GM18873 (cell line): ENCODE measurements around the gene RAP1A.

Experiments
- ATAC-seq: cut with Tn5 transposase; IDR thresholded peaks from one replicate; pipeline ENCODE4 v1.9.1; 2021; ENCODE audit warnings: mild to moderate bottlenecking, moderate library complexity, moderate number of reproducible peaks; ENCODE audit not compliant: unreplicated experiment, low FRiP score

The RAP1A gene

DNA sequence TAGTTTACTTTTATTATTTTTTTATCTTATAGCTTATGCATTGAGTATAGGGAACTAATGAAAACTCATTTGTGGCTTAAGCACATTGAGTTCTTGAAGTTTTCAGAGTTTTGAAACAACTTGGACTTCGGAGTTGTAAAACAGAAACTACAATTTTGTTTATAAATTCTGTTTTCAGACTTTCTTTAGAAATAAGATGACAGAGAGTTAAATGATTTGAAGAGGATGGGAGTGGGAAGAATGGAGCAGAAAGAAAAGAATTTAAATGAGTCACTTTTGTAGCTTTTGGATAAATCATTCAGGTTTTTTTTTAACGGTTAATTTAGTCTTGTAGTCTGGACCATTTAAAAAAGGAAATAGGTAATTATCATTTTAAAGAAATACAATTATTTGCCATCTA is 87.3 kb downstream of the RAP1A start:
- ATAC-seq = no peak

DNA sequence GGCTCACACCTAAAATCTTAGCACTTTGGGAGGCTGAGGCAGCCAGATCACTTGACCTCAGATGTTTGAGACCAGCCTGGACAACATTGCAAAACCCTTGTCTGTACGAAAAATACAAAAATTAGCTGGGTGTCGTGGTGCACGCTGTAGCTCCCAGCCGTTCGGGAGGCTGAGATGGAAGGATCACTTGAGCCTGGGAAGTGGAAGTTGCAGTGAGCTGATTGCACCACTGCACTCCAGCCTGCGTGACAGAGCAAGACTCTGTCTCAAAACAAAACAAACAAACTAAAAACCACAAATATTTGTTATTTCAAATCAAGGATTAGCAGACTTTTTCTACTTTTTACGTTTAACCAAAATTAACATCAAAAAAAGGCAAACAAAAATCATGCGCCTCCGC is 88.3 kb downstream of the RAP1A start:
- no peak for ATAC-seq

DNA sequence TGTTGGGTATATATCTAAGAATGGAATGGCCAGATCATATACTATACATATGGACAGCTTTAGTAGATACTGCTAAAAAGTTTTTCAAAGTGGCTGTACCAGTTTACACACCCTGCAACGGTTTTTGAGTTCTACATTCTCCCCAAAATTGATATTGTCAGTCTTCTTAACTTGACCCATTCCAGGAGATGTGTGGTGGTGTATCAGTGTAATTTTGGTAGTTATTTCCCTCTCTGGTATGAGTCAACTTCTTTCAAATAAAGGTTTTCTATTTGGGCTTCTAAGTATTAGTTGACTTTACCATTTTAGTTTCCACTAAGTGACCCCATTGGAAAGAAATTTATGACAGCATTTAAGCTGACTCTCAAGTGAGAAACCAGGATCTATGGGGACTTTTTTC is 90.4 kb downstream of the RAP1A start:
- no peak for ATAC-seq

DNA sequence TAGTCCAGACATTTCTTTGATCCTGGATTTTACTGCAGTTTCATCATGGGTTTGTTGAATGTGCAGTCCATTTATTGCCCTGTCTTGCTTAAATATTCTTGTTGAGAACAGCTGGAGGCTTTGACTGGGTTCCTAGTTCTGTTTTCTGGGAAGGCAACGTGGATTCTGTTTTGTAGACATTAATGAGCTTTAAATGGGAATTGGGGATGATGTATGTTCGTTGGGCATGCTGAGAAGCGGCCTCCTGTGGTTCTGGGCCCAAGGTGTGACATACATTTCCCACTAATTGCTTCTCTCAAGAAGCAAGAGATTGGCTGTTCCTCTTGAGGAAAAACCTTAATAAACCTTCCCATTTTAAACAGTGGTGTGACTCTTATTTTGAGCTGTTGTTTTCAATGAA is 96.7 kb downstream of the RAP1A start:
- no peak for ATAC-seq

DNA sequence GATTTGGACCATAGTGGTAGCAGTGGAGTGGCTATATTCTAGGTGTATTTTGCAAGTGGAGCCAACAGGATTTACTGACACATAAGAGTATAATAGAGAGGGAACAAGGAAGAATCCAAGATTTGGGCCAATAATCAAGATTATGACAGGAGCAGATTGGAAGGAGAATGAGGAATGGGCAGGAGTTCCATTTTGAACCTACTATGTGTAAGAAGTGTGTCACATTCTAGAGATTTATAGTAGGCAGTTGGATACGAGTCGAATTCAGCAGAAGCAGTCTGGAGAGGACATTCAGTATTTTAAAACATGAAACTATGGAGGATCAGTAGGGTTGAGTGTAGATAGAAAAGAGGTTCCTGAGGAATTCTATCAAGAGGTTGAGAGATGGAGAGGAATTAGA is 97.9 kb downstream of the RAP1A start:
- ATAC-seq = no peak

DNA sequence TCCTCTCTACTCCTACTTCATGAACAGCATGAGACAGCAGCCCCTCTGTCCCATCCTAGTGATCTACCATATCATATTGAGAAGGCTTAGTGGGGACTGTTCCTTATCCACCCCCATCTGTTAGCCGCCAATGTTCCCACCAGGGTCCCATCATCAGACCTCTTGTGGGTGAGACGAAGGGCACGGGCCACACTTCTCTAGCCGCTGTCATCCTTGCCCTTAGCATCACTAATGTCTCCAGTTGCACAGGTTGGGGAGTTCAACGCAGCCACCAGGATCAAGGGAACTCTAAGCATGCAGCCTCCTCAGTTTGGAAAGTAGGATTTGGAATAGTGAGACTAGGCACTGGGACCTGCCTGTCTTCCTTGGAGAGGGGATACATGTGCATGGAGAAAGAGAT is 99.5 kb downstream of the RAP1A start:
- ATAC-seq = no peak

DNA sequence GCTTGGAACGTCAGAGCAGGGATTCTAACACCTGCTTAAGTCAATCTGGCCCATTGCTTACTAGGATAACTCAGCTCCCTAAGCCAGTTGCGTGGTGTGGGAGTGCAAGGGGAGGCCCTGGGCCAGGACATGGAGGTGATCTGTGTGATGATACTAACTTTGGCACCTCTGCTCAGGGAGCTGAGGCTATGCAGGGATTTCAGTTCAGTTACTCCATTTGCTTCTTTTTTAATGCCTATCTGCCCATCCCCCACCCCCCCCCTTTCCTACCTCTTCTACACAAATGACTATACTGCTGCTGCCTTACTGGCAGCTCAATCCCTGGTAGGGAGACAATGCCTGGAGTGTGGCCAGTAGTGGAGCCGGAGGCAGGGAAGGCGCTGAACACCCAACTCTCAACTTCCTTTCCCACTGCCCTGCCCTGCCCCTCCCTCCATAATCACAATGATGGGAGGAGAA is 100.1 kb downstream of the RAP1A start:
- ATAC-seq = no peak

DNA sequence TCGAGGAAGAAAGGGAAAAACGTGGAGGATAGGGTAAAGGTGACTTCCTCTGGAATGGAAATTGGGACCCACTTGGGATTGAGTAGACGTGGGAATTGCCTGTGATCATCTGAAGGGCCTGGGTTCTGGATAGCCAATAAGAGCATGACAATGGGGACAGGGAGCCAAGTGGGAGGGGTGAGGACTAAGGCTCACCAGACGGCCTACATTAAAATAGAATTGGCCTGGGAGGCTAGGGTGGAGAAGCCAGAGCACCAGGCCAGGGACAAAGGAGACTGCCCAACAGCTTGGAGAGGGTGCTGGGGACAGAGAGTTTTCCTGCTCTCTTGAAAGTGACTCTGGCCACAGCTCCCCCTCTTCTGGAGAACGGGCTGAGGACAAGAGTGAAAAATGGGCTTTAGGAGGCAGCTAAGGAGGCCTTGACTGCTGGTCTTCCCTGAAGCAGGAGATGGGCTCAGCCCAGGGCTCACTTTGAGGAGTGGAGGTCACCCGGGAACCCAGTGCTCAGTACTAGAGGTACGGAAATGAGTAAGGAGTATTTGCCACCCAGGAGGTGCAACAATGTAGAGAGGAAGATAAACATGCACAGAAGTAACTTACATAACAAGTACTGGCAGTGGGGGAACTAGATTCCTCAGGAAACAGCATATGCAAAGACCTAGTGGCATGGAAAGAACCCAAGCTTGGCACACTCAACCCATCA is 100.8 kb downstream of the RAP1A start:
- ATAC-seq = no peak

DNA sequence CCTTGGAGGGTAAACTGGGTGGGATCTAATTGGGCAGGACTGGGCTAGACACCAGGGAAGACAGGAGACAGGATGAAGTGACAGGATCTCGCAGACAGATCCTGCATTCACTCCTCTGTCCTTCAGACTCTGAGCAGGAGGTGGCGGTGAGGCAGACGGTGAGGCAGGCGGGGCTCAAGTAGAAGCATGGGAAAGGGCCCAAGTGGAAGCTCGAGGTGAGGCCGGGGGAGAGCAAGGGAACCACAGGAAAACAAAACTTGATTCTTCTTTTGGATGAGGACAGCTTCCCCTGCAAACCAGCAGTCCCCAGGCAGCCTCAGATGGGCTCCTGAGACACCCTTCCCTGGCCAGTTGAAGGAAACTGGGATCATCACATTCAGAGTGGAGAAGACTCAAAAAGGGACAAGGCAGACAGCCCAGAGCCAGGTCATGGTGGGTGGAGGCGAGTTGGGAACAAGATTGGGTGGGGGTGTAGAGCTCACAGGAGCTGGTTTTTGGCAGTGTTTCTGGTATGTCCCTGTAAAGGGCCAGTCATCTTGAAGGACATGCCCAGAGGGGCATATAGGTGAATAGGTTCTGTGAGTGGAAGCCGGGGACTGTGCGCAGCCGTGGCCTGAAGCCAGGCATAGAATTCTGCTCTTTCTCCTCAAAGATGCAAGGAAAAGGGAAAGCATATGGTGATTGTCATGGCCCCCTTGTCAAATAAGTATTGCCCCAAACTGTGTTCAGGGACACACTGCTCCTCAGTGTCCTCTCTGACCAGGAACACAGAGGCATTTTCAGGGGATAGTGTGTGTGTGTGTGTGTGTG is 101.6 kb downstream of the RAP1A start:
- ATAC-seq = no peak

DNA sequence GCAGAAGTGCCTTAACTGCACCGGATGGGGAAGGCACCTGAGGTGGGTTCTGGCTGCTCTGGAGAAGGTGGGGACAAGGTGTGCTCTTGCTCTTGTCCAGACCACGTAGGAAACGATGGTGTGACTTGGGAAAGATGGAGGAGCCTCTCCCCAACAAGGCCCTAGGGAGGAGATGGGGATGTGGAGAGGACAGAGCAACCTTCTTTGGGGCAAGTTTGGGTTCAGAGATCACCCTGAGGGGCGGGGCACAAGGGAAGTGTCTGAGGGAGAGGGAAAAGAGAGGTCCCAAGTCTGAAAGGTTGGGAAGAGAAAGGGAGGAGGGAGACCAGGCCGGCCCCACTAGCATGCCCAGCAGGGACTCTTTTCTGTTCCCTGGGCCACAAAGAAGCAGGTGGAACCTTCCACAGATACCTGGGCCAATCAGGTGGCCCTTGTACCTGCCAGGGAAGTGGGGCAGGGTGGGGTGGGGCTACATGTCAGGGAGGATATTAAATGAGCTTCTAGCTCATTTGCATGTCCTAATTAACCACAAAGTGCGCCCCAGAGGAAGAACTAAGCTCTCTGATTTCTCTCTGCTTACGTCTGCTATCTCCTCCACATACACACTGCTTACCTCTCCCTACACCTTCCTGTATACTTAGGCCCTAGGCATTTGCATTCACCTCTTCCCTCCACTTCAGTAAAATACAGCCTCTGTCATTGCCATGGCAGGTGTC is 103.7 kb downstream of the RAP1A start:
- no peak for ATAC-seq

DNA sequence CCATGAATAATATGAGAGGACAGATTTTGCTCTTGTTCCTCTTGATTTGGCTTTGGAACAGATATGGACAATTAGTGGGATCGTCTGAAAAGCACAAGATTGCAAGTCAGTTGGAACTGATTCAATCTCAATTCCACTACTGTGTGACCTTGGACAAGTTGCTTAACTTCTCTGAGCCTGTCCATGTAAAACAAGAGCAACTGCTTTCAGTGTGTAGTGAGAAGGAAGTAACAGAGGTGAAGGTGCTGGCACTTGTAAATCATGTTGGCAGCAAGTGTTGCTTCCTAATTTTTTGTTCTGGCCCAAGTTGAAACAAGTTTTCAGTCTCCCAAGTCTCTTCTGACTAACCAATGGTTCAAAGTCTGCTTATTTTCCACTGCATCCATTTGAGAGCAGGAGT is 104.3 kb downstream of the RAP1A start:
- ATAC-seq = no peak

DNA sequence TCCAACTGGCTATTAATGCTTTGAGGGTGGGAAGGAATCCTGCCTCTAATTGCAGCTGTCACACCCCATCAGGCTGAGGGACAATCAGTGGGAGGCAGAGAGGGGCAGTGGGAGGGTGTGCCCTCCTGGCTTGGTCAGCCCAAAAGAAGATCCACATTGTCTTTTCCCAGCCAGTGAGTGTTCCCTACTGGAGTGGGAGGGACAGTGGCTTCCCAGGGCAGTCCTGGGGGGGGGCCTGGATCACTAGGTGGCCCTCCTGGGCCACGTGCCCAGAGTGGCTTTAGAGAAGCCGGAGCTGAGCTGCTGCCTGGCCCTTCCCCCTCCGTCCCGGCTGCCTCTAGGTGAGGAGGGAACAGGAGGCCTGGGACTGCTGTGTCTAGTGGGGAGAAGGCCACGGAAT is 105.6 kb downstream of the RAP1A start:
- no peak for ATAC-seq

DNA sequence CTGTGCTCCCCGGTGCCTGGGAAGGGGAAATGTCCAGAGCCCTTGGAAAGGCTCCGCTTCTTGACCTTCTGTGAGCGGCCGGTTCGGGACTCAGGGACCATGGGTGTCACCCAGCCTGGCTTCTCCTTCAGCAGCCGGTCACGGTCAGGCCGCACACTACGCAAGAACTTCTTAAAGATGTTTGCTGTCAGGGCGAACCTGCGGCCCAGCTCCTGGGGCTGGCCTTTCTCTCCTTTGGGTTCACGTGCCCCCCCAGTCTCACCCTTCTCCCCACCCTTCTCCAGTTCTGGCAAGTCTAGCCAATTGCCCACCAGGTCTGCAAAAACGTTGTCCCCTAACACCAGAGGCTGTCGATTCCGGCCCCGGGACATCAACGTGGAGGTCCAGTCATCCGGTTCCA is 107.5 kb downstream of the RAP1A start:
- no peak for ATAC-seq

DNA sequence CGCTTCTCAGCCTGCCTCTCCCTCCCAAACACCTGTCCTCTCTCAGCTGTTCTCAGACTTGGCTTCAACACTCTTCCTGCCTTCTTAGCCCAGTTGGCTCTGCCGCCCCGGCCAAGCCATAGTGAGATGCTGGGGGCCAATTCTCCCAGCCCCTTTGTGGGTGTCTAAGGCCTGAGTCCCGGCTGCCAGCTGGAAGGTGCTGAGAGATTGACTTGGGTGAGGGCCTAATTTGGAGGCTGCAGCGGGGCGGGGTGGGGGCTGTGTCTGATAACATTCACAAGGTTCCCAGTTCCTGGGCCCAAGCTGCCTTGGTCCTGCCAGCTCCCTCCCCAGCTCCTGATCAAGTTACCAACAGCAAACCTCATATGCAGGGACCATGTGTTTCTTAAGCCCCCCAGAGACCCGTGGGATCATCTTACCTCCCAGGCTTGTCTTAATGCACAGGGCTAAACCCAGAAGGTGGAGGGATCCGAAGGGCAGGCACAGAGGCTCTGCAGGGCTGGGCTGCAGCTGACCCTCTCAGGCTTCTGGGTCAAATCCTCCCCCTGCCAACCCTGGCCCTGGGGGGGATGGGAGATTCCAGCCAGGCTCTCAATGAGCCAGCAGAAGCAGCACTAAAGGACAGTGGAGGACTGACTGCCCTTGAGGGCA is 109.8 kb downstream of the RAP1A start:
- no peak for ATAC-seq

DNA sequence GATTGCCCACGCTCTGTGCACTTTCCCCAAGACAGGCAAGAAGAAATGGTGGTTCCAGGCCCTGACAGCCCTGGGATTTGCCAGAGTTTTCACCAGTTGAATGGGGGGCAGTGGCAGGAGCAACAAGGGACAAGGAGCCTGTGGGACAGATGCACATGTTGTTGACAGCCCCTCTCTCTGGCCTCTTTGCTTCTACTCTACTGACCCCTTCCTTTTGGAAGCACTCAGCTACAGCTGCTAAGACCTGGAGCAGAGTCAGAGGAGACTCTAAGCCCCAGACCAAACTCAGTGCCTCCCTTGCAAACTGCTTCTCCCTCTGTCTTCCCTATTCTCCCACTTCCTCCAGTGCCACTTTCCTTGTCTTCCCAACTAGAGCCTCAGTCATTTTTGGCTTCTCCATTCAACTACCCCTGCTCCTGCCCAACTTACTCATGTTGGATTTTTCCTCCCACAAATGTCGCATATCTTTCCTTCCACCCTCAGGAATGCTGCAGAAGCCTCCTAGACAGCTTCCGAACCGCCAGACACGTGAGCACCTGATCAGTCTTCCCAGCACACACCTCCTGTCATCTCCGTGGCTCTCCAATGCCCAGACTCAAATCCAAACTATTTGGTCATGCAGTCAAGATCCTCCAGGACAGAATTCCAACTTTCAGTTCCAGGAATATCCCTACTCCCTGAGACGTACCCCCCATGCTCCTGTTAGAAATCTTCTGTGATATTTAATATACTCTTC is 110.5 kb downstream of the RAP1A start:
- no peak for ATAC-seq

DNA sequence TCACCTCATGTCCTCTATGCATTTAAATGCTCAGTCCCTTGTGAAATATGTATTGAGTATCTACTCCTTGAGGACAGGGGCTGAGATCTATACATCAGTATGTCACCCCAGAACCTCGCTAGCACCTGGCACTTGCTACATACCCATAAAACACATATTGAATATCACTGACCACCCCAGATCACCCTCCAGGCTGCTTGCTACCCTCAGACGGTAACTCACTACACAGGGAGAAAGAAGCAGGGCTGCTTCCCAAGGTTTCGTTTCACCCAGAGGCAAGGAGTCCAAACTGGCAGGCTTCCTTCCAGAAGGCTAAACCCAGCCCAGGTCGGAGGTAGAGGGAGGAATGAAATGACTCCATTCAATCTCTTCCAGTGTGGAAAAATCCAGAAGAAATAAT is 111.1 kb downstream of the RAP1A start:
- no peak for ATAC-seq

DNA sequence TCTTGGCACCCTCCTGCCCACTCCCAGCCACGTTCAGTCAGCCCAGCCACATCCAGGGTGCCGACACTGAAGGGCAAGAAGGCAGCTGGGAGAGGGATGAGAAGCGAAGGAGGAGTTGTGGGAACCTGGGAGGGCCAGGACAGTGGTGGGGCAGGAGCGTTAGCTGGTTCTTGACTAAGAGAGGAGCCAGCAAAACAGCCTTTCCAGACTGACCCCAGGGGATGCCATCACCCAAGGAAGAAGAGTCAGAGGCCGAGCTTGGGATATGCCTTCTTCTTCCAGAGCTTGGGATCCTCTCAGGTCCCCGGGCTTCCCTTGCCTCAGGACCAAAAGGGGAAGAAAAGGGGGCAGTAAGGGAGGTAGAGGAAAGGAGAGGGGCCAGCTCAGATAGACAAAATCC is 112.4 kb downstream of the RAP1A start:
- no peak for ATAC-seq

DNA sequence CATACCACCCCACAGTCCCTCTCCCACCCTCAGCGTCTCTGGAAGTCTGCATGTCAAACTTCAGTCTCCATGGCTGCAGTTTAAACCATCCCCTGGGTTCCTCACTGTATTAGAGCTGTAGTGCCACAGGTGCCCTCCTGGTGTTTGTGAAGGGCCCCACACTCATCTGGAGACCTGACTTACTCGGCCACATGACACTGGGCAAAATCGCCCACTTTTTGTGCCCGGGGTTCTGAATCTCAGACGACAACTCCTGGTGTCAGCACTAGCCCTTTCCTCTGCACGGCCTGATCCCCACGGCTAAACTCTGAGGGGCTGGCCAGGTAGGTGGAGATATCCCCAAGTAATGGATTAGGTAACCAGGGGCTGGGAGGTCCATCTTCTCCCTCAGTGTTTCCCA is 113.1 kb downstream of the RAP1A start:
- no peak for ATAC-seq

DNA sequence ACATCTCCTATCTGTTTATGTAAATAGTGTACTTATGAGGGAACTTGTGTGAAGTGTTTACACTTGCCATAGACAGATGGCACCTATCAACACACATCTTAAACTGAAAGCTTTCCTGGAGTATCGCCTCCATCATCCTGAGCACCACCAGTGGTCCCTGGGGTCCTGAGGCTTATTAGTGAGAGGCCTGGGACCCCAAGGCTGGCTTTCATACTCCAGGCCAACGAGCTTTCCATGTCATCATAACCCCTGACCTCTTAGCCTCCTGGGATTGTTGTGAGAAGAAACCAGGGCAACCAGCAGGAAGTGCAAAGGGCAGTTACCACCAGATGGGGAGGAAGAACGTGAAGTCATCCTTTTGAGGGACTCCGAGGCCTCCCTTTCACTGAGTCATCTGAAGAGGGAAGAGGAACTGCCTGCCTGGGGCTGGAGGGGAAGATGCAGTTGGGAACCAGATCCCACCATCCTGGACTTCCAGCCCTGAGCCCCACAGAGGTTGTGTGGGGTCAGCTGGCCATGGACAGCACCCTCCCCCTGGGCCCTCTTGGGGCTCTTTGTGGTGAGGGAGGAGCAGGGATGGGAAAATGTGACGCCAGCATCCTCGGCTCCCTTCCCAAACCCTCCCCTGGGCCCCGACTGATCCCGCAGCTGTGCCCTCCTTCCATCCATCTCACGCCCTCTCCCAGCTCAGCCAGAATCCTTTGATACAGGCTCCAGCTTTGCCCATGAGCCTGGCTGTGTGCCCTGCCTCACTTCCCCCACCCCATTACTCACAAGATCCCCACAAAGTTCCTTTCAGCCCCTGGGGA is 113.8 kb downstream of the RAP1A start:
- ATAC-seq = no peak

DNA sequence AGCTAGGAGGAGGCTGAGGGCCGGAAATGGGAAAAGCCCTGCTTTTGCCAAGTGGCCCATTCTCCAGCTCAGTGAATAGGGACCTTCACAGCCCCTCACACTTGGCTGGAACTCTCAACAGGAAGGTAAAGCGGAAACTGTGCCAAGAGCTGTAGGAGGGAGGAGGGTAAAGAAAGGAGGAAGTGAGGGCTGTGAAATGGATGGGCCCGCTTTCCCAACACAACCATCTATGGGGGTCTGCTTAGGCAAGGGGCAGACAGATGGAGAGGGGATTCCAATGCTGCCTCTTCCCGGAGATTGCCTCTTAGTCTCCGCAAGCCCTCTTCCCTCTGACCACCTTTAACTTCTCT is 114.4 kb downstream of the RAP1A start:
- ATAC-seq = no peak
